Loucy (cell line): ENCODE measurements around the gene PCLO.
A peak's percentile ranks its signal among the peaks of the same experiment; 100 is the strongest.

ENCODE experiments used
- H2AFZ ChIP-seq: fragments of 200-600 bp; sonication (generic); 2 replicates; pipeline ENCODE4 v1.6.0; 2016; ENCODE audit warnings: antibody characterized with exemption, mild to moderate bottlenecking, low read length, moderate library complexity
- H3F3A ChIP-seq: fragments of 200-600 bp; 2 replicates; pipeline ENCODE4 v1.6.0; 2016; ENCODE audit warnings: antibody characterized with exemption, low read depth, mild to moderate bottlenecking
- H3K27me3 ChIP-seq: fragments of 200-600 bp; sonication (generic); 2 replicates; pipeline ENCODE4 v1.6.1; 2014; ENCODE audit warnings: low read length, mild to moderate bottlenecking; ENCODE audit not compliant: insufficient read depth, poor library complexity, severe bottlenecking
- H3K36me3 ChIP-seq: fragments of 200-600 bp; sonication (generic); 2 replicates; pipeline ENCODE4 v1.6.1; 2016; ENCODE audit warnings: low read length; ENCODE audit not compliant: insufficient read depth
- H3K4me1 ChIP-seq: fragments of 200-600 bp; sonication (generic); 2 replicates; pipeline ENCODE4 v1.5.1; 2014; ENCODE audit warnings: low read length, mild to moderate bottlenecking; ENCODE audit not compliant: insufficient read depth, poor library complexity, severe bottlenecking
- H3K4me2 ChIP-seq: fragments of 200-600 bp; sonication (generic); 2 replicates; pipeline ENCODE4 v1.6.0; 2014; ENCODE audit warnings: antibody characterized with exemption, low read length, low read depth, mild to moderate bottlenecking; ENCODE audit not compliant: poor library complexity, severe bottlenecking
- H3K4me3 ChIP-seq: fragments of 200-600 bp; sonication (generic); 2 replicates; pipeline ENCODE4 v1.5.1; 2014; ENCODE audit warnings: low read length, mild to moderate bottlenecking, mixed read lengths; ENCODE audit not compliant: poor library complexity, severe bottlenecking
- H3K79me2 ChIP-seq: fragments of 200-600 bp; sonication (generic); 2 replicates; pipeline ENCODE4 v1.6.1; 2014; ENCODE audit warnings: low read length; ENCODE audit not compliant: insufficient read depth
- H3K9ac ChIP-seq: fragments of 200-600 bp; sonication (generic); 2 replicates; pipeline ENCODE4 v1.6.0; 2014; ENCODE audit warnings: mild to moderate bottlenecking, low read depth, low read length, moderate library complexity; ENCODE audit not compliant: poor library complexity, severe bottlenecking
- H3K9me2 ChIP-seq: fragments of 200-600 bp; sonication (generic); replicated peaks from 2 replicates; pipeline ENCODE4 v1.6.1; 2016; ENCODE audit warnings: low read depth, low read length, mixed read lengths
- H3K9me3 ChIP-seq: fragments of 200-600 bp; sonication (generic); 2 replicates; pipeline ENCODE4 v1.6.1; 2014; ENCODE audit warnings: mild to moderate bottlenecking, antibody characterized with exemption, low read length, low read depth; ENCODE audit not compliant: insufficient read depth
- H4K20me1 ChIP-seq: fragments of 200-600 bp; sonication (generic); 2 replicates; pipeline ENCODE4 v1.6.0; 2014; ENCODE audit warnings: antibody characterized with exemption, low read length, mild to moderate bottlenecking; ENCODE audit not compliant: insufficient read depth, poor library complexity, severe bottlenecking
- CTCF ChIP-seq: fragments of 200-600 bp; sonication (generic); conservative IDR thresholded peaks from 2 replicates; pipeline ENCODE4 v1.5.1; 2014; ENCODE audit warnings: mild to moderate bottlenecking, antibody characterized with exemption, low read length
- EZH2phosphoT487 ChIP-seq: fragments of 200-600 bp; IDR thresholded peaks from 2 replicates; pipeline ENCODE4 v1.6.1; 2018; ENCODE audit warnings: antibody characterized with exemption, mild to moderate bottlenecking, moderate library complexity, borderline replicate concordance

The PCLO gene

DNA sequence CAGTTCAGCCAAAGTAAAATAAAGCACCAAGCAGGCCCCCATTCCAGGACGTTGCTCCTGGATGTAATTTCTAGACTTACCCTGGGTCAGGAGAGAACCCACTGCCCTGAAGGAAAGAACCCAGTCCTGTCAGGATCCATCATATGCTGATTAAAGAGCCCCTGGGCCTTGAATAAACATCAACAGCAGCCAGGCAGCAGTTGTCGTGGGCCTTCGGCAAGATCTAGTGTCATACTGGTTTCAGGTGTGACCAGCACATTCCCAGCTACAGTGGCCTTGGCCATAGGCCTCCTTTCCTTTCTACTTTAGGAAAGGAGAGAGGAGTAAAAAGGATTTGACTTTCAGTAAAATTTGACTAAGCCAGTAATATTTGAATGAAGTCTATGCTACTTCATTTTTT, 430.0 kb downstream of the PCLO start:
- Histone ChIP-seq H2AFZ (no peak overlapping the region), H4K20me1 (no peaks in the 10 kb centered on the region), H3F3A (no peaks in the 10 kb centered on the region), H3K36me3 (no peaks in the 10 kb centered on the region), H3K27me3 (no peaks in the 10 kb centered on the region), H3K9me2 (no peaks in the 10 kb centered on the region), H3K79me2 (no peaks in the 10 kb centered on the region), H3K4me1 (no peaks in the 10 kb centered on the region), H3K9me3 (no peaks in the 10 kb centered on the region), H3K4me2 (no peak overlapping the region), H3K9ac (no peak overlapping the region), H3K4me3 (no peak overlapping the region)
- TF ChIP-seq CTCF (no peak), EZH2phosphoT487 (no peak)

- Histone ChIP-seq H3F3A (no peaks in the 10 kb centered on the region), H2AFZ (no peak overlapping the region), H3K9me3 (no peaks in the 10 kb centered on the region), H3K9me2 (no peaks in the 10 kb centered on the region), H3K9ac (no peak overlapping the region), H3K4me1 (no peaks in the 10 kb centered on the region), H3K27me3 (no peaks in the 10 kb centered on the region), H3K79me2 (no peaks in the 10 kb centered on the region), H4K20me1 (no peaks in the 10 kb centered on the region), H3K4me2 (no peak overlapping the region), H3K36me3 (no peaks in the 10 kb centered on the region), H3K4me3 (no peak overlapping the region)
- TF ChIP-seq EZH2phosphoT487 (no peak), CTCF (peak; percentile 84)
These were observed 433.3 kb downstream of the PCLO start for GRCh38 chr7:82729172-82730030.

GRCh38 chr7:82726038-82726800, 436.5 kb downstream of the PCLO start:
- H3K4me1 ChIP-seq: no peaks in the 10 kb centered on the region
- no peak overlapping the region for H3K4me2 ChIP-seq
- H3K27me3 ChIP-seq: no peaks in the 10 kb centered on the region
- no peaks in the 10 kb centered on the region for H3K79me2 ChIP-seq
- no peaks in the 10 kb centered on the region for H3K36me3 ChIP-seq
- H3F3A ChIP-seq: no peaks in the 10 kb centered on the region
- no peaks in the 10 kb centered on the region for H3K9me3 ChIP-seq
- no peaks in the 10 kb centered on the region for H3K9me2 ChIP-seq
- H3K4me3 ChIP-seq: no peak overlapping the region
- H3K9ac ChIP-seq: no peak overlapping the region
- no peak overlapping the region for H2AFZ ChIP-seq
- H4K20me1 ChIP-seq: no peaks in the 10 kb centered on the region
- TF ChIP-seq EZH2phosphoT487 (no peak), CTCF (no peak)
